ENCODE data around the gene FYB1.

The FYB1 gene

DNA sequence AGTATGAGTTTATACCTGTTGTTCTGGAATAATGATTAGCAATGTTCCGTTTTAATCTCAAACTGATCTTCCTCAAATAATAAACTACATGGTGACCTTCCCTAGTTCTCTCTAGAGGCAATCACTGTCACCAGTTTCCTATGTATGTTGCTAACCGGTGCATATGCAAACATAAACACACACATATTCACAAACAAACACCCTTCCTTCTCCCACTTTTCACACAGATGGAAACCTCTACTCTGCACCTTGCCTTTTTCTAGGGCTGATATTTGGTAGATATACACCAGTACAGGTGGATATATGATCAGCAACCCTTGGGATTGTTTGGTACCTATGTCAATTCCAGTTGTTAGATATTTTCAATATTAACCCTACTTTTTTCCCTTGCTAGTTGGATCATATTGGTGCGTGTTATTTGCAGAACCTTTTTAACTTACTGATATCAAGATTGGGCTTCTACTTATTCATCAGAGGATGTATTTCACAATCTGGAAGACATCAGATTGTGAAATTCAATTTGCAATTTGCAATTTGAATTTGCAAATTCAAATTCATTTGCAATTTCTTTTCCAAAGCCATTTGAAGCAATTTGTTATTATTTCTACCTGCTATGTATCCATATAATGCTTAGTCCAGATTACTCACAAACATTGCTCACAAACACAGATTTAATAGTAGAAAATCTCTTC, 12.6 kb downstream of the FYB1 start:
- DNase-seq, result no peak

DNA sequence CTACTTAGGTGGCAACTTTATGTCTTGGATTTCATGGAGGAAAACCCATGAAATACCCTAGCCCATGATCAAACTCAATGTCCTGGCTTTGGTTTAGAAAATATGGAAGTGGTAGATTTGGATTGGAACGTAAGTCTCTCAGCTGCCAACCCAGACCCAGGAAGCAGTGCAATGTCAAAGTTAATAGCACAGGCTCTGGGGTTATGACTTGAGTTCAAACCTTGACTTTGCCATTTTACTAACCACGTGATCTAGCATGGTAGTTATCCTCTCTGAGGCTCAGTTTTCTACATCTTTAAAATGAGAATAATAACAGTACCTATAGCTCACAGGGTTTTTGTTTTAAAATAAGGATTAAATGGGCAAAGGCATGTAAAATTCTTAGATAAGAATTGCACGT, 13.8 kb downstream of the FYB1 start:
- no peak for DNase-seq

DNA sequence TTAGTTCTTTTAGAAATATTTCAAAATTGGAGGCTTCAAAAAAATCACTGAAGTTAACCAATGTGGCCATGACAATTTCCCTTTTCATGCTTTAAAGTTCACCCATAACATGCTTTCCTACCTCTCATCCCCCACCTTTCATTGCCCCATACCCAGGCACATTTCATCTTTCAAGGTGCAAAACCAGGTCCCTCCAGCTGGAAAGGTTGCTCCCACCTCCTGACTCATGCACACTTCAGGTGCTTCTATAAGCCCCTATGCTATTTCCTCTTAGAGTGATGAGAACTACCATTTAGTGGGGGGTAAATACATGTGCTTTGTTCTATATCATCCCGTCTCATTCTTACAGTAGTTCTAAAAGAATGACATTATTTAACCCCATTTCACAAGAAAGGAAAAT, 15.4 kb downstream of the FYB1 start:
- DNase-seq, result no peak

DNA sequence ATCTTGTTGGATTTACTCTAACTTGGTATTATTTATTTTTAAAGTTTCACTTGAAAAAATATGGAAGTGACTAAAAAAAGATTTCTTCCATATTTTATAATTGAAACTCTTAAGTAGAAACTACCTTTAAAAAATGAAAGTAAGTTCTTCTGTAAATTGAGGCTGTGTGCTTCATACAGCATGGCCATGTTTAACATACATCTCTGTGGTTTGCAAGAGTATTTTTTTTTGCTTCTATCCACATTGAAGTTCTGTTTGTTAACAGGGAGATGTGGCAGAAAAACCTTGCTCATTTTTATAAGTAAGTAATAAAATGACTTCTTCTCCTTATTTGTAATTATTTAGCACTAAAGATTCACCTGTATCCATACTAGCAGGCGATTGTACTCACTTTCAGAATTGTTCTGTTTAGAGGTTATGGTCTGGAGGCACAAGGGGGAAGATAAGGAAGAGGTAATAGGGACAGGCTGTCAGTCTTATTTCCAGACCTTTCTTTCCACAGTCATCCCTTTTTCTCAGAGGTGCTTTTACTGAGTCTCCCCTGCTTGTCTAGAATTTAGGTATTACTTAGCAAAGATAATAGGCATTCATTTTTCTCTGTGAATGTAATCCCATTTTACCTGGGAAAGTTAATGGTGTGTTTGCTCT, 16.0 kb downstream of the FYB1 start:
- DNase-seq, result no peak

DNA sequence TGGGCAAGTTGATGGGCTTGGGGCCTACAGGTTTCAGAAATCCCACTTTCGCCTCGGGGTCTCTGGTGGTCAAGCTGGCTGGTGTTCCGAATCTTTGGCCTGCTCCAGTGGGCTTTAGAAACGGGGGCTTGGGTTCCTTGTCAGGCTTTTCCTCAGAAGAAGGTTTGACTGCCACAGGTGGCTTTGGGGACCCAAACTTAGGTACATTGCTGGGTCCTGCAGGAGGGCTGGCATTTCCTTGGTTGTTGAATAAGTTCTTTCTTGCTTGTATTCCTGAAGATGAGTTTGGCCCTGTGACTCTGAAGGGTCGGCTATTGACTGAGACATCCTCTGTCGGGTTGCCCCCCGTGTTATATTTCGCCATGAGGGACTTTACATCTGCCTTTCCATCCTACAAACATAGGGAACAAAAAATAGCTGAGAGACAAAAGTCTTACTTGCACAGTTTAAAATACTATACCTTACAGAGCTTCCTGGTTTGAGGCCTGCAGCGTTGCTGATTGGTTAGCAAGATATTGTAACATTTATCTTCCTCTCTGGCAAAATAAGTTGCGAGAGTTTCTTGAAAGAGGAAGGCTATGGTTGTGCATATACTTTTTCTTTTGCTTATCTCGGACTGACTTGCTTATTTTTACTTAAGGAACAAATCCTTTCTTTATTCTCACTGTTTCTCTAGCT, 16.6 kb downstream of the FYB1 start:
- no peak for DNase-seq

DNA sequence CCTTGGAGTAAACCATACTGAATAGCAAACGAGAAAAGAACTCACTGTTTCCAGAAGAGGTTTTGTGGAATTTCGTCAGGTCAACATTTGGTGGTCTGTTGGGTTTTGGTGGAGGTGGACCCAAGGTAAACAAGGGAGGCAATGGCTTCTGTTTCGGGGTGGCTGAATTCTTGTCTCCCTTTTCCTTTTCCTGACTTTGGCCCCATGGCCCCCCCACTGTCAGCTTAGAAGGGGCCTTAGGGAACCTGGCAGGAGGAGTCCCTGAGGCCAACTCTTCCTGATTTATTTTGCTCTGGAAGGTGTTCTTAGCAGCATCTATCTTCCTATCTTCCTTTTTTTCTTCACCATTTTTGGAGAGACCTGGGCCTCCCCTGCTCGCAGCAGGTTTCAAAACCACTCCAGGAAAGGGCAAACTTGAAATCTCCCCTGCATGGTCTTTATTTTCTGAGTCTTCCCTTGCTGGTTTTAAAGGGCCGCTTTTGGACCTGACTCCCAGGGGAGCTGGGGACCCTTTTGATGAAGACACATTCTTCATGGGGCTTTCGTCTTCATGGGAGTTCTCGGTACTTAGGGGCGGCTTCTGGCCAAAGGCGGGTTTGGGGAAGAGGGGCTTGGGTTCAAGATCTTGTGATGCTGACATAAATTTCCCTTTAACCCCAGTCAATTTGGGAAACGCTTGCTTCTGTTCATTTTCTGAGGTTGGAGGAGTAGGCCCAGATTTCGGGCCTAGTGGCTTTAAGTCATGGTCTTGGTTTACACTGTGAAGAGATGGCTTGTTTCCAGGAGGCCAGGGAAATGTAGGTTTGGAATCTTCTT, 17.4 kb downstream of the FYB1 start:
- DNase-seq, result no peak

DNA sequence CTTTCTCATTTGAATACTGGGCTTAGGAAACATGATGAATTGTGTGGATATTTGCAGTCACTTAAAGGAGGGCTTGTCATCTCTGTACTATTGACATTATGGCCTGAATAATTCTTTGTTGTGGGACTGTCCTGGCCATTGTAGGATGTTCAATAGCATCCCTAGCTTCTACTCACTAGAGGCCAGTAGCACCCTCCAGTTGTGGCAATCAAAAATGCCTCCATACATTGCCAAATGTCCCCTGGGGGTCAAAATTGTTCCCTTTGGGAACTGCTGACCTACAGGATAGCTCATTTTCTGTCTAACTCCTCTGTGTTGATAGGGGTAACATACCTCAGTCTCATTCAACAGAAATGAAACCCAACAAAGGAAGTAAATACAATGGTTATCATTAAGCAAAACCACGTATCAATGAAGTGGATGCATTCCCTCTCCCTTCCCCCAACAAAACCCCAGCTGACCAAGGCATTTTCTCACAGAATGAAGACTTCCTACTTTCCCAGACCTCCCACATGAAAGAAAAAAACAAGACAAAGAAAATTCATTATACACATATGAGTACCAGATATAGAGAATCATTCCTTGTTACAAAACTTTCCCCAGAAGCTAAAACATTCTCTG, 18.1 kb downstream of the FYB1 start:
- peak in 1 of 51 donors; percentile 7 for DNase-seq

DNA sequence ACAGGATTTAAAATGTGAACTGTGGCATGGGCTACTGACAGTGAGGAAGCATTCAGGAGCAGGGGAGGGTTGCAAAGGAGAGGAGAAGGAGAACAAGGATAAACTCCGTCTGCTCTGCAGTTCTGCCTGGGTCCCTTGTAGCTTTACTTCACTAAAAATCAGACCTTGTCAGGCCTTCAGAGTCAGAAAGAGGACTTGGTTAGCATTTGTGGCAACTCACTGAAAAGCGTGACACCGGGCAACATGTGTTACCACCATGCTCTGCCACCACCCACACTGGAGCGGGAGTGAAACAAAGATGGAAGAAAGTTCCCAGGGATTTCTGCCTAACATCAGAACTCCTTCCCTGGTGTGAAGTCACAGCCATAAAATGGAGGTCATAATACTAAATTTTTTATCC, 19.3 kb downstream of the FYB1 start:
- no peak for DNase-seq

DNA sequence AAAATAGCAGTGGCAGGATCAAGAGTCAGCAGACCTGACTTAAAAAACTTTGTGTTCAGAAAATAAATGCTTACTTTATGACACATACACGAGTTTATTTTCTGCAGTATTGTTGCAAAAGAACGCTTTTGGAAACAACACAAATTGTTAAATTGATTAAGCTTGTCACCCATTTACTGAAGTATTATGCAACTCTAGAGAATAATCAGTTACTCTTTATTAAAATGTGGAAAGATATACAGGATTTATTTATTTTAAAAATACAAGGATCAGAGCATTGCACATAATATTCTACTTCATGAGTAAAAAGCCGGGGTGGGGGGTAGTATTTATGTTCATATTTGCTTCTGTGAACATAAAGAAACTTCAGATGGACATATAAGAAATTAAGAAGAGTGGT, 20.0 kb downstream of the FYB1 start:
- no peak for DNase-seq

DNA sequence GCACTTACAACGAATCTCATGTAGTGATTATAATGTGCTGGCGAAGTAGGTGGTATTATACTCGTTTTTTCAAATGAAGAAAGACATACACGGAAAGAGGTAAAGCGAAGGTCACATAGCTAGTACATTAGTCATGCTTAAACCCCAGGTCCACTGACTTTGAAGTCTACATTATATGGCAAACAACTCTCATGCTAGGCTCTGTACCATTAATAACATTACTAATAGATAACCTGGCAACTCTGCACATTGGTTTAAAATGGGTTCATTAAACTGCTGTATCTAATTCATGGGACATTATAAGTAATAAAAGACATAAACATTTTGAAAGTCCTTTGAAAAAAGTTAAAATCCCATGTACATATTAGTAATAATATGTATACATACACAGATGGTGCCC, 21.2 kb downstream of the FYB1 start:
- no peak for DNase-seq

DNA sequence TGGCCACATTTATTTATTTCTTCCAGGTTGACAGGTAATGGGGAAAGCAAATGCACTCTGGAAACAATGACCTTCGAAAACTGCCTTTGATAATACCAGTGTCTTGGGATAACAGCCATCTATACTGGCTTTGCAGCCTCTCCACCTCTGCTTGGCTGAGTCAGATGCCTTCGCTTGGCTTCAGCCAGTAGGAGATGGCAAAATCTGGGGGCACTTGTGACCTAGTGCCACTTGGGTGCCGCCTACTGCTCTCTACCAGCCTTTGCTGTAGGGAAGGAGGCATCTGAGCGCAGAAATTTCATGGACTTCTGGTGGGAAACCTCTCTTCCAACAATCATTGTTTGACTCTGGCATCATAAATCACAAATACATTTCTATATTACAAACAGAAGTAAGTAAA, 21.8 kb downstream of the FYB1 start:
- no peak for DNase-seq

DNA sequence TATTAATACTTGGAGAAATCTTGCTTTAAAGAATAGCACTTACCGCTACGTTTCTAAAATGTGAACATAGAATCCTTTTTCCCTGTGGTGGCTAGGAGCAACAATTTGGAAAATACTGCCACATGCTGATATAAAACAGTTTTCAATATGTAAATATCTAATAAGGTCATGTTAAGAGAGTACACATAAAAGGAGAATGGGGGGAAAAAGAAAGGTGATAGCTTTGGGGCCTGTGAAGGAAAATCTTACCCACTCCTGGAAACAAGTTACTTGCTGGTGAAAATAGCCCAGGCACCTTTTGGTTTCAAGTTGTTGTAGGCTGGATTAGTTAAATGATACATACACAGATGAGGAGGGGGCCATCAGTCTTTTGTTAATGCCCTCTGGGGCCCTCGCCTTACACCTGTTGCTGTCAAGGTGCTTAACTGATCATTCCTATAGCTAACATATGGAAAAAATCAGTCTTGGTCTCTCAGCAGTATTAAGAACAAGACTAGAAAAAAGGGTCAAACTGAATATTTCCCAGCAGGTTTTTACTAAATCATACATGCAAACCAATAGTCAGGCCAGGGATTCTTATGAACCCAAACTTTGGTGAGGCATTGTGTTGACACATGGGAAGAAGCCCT, 24.1 kb downstream of the FYB1 start:
- DNase-seq, result no peak

DNA sequence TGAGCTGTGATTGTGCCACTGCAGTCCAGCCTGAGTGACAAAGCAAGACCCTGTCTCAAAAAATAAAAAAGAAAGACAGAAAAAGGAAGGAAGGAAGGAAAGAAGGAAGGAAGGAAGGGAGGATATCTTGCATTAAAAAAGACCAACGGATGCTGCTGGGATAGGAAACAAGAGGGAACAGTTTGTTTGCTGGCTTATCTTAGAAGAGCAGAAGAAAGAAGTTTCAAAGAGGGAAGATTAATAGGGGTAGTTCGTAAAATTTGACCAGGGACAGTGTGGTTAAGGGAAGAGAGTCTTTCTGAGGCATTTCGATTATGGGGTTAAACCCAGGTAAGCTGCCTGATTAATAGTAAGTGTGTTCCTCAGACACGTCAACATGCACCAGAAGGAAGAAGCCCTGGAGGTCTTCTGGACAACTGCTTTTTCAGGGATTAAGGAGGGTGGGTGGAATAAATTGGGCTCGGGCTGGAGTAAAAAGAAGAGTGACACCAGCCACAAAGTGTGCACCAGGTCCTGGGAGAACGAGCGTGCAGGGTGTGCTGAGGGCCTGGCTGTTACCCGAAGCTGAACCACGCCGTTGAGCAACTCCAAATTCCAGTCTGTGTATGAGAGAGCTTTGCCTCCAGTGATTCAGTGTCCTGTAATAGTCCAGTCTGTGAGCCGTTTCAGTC, 24.8 kb downstream of the FYB1 start:
- no peak for DNase-seq

DNA sequence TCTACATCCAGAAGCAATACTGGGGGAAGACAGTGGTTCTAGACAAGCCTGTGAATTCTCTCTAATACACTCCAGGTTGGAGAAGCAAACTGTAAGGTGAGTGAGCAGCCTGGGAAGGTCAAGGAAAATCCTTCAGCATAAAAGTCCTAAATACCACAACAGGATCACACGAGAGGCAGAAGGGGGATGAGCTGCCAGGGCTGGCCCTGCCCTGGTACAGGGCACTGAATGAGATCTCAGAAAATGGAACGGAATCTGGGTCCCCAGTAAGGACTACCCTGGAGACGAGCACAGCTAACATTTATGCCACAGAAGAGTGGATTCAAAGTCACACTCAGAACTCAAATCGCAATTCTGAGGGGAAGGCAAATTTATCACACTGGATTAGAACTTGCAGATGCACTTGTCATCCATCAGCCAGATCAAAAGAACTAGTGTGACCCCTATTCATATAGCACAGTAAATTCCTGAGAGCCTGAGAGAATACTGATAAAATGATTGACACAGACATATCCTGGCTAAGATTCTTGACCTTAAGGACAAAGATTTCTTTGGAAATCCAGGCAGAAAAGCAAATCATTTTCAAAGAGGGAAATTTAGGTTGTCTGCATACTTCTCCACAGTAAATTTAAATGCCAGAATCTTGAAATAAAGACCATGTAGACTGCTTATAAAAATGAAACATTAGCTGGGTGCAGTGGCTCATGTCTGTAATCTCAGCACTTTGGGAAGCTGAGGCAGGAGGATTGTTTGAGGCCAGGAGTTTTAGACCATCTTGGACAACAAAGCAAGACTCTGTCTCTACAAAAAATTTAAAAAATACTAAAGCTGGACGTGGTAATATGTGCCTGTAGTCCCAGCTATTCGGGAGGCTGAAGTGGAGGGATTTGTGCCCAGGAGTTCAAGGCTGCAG, 25.6 kb downstream of the FYB1 start:
- no peak for DNase-seq

DNA sequence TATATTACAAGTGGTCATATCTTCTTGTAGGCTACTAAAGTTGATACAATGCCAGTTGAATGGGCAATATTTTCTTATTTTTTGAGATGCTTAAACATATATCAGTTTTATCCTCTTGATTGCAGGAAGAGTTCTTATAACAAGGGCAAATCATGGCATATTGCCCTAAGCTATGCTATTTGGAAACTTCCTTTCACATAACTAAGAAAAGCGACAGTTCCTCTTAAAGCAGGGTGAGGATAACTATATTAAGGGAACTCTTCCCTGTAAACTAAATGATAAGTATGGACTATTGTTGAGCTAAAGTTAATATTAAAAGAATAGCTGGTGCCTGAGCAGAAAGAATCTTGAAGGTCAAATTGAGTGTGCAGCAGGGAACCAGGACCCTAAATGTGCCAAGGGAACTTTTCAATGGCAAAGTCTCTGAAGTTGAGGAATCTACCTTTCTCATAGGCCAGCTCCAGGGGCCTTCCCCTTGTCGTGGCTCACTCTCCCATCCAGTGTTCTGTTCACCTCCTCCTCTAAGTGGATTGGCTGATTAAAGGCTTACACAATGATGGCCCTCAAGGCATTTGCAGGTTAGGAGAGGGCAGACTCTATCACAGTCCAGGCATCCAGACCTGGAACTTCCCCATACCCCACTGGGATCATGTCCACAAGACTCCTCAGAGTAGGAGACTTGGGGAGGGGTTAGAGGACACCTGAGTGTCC, 26.8 kb downstream of the FYB1 start:
- no peak for DNase-seq

DNA sequence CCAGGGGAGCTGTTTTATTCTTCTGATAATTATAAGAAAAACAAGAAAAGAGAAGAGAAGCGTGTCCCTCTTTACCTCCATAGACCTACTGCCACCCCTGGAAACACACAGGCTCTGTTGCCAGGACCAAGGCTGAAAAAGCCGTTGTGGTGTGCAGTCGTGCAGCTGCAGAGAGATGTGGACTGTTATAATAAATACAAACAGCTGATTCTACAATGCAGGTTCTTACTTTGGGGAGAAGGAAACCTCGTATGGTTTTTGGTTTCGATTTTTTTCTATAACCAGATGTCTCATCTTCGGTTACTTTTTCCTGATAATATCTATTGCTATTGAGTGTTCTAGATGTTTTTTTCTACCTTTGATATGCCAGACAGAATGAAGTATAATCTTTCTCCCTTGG, 28.1 kb downstream of the FYB1 start:
- peak in 11 of 51 donors; percentile 2 to 55 (median 21) for DNase-seq

DNA sequence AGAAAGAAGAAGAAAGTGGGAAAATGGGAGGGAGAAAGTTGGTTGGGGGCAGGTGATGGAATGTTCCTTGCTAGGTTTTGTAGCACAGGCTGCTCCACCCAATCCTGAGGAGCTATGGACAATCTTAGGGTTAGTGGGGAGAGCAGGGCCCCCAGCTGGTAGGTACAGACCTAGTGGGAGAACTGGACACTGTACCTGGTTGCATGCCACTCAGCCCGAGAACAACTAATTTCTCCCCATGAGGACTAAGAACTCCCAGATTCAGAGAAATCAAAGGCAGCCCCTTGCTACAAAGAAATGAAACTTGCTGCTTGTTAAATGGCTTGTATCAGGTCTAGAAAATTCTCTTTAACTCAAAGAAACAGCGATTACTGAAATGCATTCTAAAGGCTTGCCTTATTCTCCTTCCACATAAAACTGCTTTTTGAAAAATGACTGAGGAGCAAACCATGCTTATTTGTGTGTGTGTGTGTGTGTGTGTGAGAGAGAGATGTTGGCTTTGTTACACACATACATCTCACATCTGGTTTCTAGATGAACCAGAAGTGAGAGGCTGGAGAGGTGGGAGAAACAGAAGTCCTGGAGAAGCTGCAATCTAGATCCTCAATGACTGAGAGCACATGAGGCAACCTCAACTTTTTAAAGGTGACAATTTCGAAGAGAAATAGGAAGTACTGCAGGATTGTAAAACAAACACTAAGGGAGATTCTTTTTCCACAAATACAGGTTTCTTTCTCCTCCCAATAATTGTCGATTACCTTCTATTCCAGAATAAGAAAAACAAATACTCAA, 28.9 kb downstream of the FYB1 start:
- DNase-seq, result peak in 1 of 51 donors; percentile 40

Measured in hypothalamus (tissue), 51 donors.